HG03175 (cell line): Measurements from ENCODE around the gene PTPRR.
A peak's percentile ranks its signal among the peaks of the same experiment; 100 is the strongest.
"Not testable (repeated sequence)": the region's sequence is repeated elsewhere in the genome, so short reads cannot be mapped to it uniquely, and the experiment has no call there.

ENCODE experiments used
- ATAC-seq: cut with Tn5 transposase; IDR thresholded peaks from one replicate; pipeline ENCODE4 v1.9.1; 2021; ENCODE audit warnings: mild to moderate bottlenecking, moderate library complexity; ENCODE audit not compliant: unreplicated experiment

Gene PTPRR

DNA sequence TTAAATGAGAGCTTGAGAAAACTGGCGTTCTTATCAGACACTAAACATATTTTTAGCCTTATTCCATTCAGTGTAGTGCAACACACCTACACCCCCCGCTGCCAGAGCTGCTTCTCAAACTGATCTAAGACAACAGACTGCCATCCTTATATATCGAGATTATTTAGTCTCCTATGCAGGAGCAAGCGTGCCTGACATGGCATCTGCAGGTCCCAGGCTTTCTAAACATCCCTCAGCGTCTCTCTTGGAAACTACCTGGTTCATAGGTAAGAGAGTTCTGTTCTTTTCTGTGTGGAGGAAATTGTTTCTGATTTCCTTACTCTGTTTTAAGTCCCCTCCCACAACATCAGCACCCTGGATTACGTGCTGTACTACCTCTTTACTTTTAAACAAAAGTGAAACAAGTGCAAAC, 166.2 kb downstream of the PTPRR start:
- ATAC-seq, result no peak

- no peak for ATAC-seq
These were observed 168.2 kb downstream of the PTPRR start for GRCh38 chr12:70752327-70752726.

DNA sequence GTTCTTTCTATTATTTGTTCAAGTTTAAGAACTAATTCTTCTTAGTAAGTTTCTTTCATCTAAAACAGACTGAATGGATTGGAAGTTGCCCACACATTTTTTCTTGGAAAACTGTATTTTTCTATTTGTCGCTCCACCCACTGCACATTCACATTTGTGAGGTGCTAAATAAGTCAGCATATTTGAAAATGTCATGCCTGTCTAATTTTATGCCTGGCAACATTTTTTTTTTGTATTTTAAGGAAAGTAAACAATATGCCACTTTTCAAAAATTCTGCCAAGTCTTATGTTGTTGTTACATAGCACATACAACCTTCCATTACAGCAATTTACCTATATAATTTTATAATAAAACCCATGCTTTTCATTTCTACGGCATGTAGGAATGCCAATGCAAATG, 170.6 kb downstream of the PTPRR start:
- ATAC-seq, result no peak

- ATAC-seq, result no peak
These were observed 171.7 kb downstream of the PTPRR start for GRCh38 chr12:70748809-70749208.

GRCh38 chr12:70747445-70748260, 172.9 kb downstream of the PTPRR start:
- no peak for ATAC-seq

DNA sequence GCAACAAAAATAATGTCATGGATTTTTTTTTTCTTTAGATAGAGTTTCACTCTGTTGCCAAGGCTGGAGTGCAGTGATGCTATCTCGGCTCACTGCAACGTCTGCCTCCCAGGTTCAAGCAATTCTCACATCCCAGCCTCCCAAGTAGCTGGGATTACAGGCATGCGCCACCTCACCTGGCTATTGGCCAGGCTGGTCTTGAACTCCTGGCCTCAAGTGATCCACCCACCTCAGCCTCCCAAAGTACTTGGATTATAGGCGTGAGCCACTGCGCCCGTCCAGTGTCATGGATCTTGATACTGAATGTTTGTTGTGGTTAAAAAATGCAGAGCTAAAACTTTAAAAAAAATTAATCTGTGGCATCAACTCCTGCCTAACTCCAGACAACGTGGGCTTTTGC, 175.5 kb downstream of the PTPRR start:
- ATAC-seq, result no peak

GRCh38 chr12:70744178-70744577, 176.4 kb downstream of the PTPRR start:
- ATAC-seq, result no peak

DNA sequence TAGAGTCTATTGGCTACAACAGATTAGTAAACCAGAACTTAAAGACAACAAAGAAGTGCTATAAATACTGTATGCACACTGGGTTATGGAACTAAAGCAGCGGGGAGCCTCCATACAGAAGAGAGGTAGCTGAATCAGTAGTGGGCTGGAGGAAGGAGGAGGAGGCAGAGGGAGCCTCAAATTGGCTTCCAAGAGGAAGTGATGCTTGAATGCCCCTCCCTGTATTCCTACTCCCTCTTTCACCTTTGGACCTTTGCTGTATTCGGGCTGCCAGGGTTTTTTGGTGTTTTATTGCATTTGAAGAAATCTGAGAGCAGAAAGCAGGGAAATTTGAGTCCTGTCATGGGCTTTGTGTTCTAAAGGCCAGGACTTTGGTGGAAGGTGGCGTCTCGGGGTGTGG, 179.3 kb downstream of the PTPRR start:
- ATAC-seq, result no peak

DNA sequence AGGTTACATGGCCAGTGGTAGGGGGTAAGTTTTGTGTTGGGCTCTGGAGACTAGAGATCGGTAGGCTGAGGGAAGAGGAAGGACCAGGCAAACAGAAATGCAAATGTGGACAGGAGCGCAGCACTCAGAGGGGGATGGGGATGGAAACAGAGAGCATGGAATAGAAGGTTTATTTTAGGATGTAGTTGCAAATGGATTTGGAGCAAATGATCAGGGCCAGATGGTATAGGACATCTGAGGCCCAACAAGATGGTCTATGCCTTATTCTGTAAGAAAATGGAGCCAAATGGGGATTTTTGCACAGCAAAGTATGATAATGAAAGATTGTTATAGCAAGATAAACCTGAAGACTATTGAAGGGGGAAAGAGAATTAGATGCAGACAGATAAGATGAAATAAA, 180.8 kb downstream of the PTPRR start:
- ATAC-seq, result no peak

DNA sequence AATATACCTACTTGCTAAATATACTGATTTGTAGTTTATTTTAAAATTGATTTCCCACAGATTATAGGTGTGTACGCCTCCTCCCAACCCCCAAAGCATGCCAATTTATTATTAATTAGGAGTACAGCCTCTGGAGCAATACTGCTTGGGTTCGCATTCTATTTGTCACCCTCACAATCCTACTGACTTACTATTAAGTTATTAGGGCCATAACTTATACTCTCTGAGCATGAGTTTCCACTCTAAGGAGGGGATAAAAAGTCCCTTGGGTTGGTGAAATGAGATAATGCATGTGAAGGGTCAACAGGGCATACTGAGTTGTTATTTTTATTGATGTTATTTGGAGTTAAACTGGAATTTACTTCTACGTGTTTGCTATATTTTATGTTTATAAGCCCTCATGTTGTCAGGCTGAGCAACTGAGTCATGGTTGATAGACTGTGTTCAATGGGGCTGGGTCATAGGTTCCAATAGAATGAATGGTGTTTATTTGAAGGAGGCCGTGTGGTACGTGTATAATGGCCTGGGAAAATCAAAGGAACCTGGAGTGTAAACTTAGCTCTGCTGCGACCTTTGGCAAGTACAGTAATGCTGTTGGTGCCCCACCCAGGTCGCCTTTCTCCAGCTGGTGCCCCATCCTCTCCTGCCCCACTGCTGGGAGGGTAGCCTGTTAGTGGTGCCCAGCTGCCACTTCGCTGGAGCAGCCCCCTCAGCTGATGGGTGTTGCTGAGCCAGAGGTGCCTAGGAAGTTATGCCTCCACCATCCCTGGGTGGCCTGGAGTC, 184.0 kb downstream of the PTPRR start:
- ATAC-seq, result no peak

GRCh38 chr12:70735197-70735596, 185.3 kb downstream of the PTPRR start:
- not testable (repeated sequence) for ATAC-seq

GRCh38 chr12:70733385-70733784, 187.2 kb downstream of the PTPRR start:
- peak; percentile 93 for ATAC-seq

GRCh38 chr12:70732287-70732686, 188.3 kb downstream of the PTPRR start:
- ATAC-seq, result no peak

- ATAC-seq, result no peak
These were observed 189.8 kb downstream of the PTPRR start for GRCh38 chr12:70730675-70731180.

DNA sequence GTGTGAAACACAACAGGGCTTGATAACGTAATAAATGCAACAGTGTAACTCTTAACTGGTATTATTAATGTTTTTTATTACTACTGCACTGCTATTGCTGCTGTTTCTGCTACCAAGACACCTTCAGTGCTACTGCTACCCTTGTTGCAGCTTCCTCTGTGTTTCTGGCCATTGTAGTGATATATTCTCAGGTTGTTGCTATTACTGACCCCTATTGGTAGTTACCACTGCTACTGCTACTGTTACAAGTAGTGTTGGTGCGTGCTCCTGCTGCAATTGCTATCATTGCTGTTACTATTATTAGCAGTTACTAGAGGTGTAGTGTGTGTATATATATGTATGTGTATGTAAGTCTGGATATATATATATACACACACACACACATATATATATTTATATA, 196.1 kb downstream of the PTPRR start:
- ATAC-seq, result peak; percentile 49

DNA sequence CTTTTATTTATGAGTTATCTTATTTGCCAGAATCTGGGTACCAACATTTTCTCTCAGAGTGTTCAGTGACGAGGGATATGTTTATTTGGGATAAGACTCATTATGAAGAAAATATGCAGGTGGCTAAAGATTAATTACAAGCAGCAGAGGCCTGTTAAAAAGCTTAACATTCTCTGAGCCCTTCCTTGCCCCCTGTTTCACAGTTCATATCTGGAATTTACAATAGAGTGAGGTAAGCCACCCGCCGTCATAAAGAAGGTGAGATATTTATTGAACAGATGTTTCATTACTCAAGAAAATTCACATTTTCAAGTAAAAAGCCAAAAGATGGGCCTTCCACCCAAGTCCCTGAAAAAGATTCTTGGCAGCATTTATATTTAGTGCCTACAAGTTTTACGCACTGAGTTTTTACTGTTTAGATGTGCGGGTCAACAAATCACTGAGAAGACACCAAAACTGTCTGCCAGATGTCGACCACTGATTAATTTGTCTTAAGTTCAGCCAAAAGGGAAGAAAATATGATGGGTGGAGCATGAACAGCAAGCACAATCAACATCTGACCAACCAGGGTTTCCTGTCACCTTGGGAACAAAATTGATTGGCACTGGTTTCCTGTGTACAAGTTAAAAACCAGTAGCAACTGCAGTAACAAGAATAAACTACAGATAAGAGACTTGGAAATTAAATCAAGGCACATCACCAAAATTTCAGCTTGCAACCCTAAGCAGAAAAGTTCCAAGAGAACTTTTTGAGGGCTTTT, 197.8 kb downstream of the PTPRR start:
- ATAC-seq, result no peak

DNA sequence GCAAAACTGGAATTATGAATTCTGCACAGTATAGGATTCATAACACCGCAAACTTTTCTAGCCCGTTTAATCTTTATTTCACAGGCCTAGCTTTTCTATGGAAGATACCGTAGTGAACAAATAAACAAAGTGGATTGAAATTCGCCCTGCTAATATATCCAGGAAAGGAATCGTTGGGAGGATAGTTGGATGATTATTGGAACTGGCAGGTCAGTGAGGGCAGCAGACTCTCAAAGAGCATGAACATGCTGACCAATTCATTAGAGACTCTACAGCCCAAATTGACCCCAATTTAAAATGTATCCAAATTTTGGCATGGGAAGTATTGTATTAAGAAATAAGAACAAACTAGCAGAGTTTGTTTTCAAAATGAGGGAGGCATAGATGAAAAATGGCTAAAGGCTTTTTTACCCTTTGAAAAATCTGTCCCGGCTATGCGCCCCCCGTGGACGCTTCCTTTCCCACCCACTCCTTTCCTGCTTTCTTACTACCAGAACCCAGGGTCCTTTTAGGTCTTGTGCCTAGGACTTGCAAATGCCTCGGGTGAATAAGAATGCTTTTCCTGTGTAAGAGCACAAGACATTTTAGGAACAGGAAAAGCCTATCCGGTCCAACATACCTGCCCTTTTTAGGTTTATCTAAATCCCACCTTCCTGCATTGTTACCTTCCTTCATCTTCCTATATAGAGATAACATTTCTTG, 198.7 kb downstream of the PTPRR start:
- no peak for ATAC-seq

GRCh38 chr12:70721216-70721615, 199.3 kb downstream of the PTPRR start:
- no peak for ATAC-seq

GRCh38 chr12:70719672-70720420, 200.7 kb downstream of the PTPRR start:
- peak; percentile 68 for ATAC-seq

GRCh38 chr12:70719071-70719470, 201.5 kb downstream of the PTPRR start:
- no peak for ATAC-seq
